ENCODE data around the gene ZNRF2. TPM values are rescaled to one million over a fixed set of nuclear protein-coding genes. Genes with fewer than 3 reads are reported as not detected.

Gene ZNRF2
- polyA plus RNA-seq, 1 experiment = 0.74 TPM

DNA sequence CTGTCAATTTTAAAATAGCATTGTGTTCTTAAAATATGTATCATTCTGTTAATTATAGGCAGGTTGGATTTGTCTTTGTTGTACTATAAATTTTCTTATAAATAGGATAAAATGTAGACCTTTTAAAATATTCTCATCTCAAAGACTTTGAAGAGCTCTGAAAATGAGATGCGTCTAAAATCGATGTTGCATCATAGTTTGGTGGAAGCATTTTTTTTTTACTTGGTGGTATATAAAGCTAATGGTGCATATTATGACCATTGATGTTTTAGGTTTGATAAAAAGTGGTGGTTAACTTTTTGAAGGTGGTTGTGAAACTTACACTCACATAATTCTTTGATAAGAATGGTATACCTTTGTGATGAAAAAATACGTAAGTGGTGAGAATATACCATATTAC lies 69.1 kb downstream of the ZNRF2 start:
- H3K27ac ChIP-seq (ENCODE audit: low read depth, low read length) = no peak overlapping the region
- ChIA-PET CTCF (no interaction called here), POLR2A (no interaction called here)
- DNase-seq (ENCODE audit: low read depth, low spot score) = no peak
- H3K27me3 ChIP-seq (ENCODE audit: control insufficient read depth, insufficient read depth, low read length) = no peaks in the 10 kb centered on the region
- H3K9me3 ChIP-seq (ENCODE audit: control insufficient read depth, insufficient read depth, low read length) = no peaks in the 10 kb centered on the region
- no peak overlapping the region for H3K4me3 ChIP-seq (ENCODE audit: low read depth, low read length)
- TF ChIP-seq, protein P1, sequence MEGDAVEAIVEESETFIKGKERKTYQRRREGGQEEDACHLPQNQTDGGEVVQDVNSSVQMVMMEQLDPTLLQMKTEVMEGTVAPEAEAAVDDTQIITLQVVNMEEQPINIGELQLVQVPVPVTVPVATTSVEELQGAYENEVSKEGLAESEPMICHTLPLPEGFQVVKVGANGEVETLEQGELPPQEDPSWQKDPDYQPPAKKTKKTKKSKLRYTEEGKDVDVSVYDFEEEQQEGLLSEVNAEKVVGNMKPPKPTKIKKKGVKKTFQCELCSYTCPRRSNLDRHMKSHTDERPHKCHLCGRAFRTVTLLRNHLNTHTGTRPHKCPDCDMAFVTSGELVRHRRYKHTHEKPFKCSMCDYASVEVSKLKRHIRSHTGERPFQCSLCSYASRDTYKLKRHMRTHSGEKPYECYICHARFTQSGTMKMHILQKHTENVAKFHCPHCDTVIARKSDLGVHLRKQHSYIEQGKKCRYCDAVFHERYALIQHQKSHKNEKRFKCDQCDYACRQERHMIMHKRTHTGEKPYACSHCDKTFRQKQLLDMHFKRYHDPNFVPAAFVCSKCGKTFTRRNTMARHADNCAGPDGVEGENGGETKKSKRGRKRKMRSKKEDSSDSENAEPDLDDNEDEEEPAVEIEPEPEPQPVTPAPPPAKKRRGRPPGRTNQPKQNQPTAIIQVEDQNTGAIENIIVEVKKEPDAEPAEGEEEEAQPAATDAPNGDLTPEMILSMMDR (IDR thresholded peaks at IDR 0.05; ENCODE audit: low read depth, low read length) = no peak

DNA sequence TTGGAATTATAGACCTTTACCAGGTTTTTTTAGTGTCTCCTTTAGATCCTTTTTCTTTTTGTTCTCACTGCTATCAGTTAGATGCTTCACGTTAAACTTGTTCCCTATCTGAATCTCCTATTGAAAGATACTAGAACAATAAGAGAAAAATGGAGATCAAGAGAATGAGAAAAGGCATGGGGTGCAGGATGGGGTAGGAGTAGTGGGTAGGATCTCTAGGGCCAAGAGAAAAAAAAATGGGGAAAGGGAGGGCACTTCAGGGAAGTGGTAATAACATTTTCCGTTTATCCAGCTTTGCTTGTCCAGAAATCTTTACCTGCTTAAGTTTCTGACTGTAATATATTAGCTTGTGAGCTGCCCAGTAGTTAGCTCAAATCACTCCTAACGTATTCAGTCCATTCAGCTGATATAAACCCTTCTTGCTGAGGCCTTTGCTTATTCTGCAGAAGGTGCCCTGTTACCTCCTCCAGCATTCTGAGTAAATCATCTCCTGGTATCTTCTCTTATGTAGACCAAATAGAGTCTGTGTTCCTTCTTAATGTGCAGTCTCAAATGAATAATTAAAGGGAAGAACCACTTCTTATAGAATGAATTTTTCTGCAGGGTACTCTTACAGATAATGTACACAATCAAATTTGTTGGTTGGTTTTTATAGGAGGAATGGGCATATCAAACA lies 69.7 kb downstream of the ZNRF2 start:
- H3K27ac ChIP-seq (ENCODE audit: low read depth, low read length) = no peak overlapping the region
- TF ChIP-seq, protein P1 (IDR thresholded peaks at IDR 0.05; ENCODE audit: low read depth, low read length) = no peak
- H3K9me3 ChIP-seq (ENCODE audit: control insufficient read depth, insufficient read depth, low read length) = no peaks in the 10 kb centered on the region
- ChIA-PET CTCF (no interaction called here), POLR2A (no interaction called here)
- no peaks in the 10 kb centered on the region for H3K27me3 ChIP-seq (ENCODE audit: control insufficient read depth, insufficient read depth, low read length)
- no peak for DNase-seq (ENCODE audit: low read depth, low spot score)
- no peak overlapping the region for H3K4me3 ChIP-seq (ENCODE audit: low read depth, low read length)

DNA sequence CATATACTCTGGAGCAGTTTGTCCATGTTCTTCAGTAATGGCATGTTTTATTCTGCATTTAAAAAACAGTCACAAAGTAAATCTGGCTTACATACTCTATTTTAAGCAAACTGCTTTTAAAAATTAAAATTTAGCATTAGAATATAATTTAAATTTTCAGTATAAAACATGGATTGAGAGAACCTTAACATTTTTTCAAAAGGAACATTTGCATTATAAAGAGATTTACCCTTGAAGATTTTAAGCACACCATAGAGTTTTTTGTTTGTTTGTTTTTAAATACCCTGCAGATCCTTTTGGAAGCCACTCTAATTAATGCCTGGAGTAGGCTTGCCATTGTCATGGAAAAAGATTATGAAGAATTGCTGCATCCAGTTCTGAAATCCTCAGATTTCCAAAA lies 70.4 kb downstream of the ZNRF2 start:
- no peaks in the 10 kb centered on the region for H3K27me3 ChIP-seq (ENCODE audit: control insufficient read depth, insufficient read depth, low read length)
- TF ChIP-seq, protein P1 (IDR thresholded peaks at IDR 0.05; ENCODE audit: low read depth, low read length) = no peak
- DNase-seq (ENCODE audit: low read depth, low spot score) = no peak
- H3K27ac ChIP-seq (ENCODE audit: low read depth, low read length) = no peak overlapping the region
- ChIA-PET POLR2A (no interaction called here), CTCF (no interaction called here)
- H3K9me3 ChIP-seq (ENCODE audit: control insufficient read depth, insufficient read depth, low read length) = no peaks in the 10 kb centered on the region
- no peak overlapping the region for H3K4me3 ChIP-seq (ENCODE audit: low read depth, low read length)

- Histone ChIP-seq H3K27me3 (ENCODE audit: control insufficient read depth, insufficient read depth, low read length) (no peaks in the 10 kb centered on the region), H3K9me3 (ENCODE audit: control insufficient read depth, insufficient read depth, low read length) (no peaks in the 10 kb centered on the region), H3K4me3 (ENCODE audit: low read depth, low read length) (no peak overlapping the region), H3K27ac (ENCODE audit: low read depth, low read length) (no peak overlapping the region)
- DNase-seq (ENCODE audit: low read depth, low spot score) = no peak
- ChIA-PET POLR2A (no interaction called here), CTCF (no interaction called here)
- TF ChIP-seq, protein P1 (IDR thresholded peaks at IDR 0.05; ENCODE audit: low read depth, low read length) = no peak
These were observed 75.6 kb downstream of the ZNRF2 start for GRCh38 chr7:30359957-30360356.

GRCh38 chr7:30363778-30364563 lies 79.6 kb downstream of the ZNRF2 start:
- Histone ChIP-seq H3K27me3 (ENCODE audit: control insufficient read depth, insufficient read depth, low read length) (no peaks in the 10 kb centered on the region), H3K4me3 (ENCODE audit: low read depth, low read length) (no peak overlapping the region), H3K27ac (ENCODE audit: low read depth, low read length) (no peak overlapping the region), H3K9me3 (ENCODE audit: control insufficient read depth, insufficient read depth, low read length) (no peaks in the 10 kb centered on the region)
- TF ChIP-seq, protein P1 (IDR thresholded peaks at IDR 0.05; ENCODE audit: low read depth, low read length) = no peak
- DNase-seq (ENCODE audit: low read depth, low spot score) = no peak
- CTCF ChIA-PET = no interaction called here
- POLR2A ChIA-PET = no interaction called here

Data from AG04450 (cell line).